ENCODE measurements around the gene HBZ.
"Not testable (repeated sequence)": the region's sequence is repeated elsewhere in the genome, so short reads cannot be mapped to it uniquely, and the experiment has no call there.

The HBZ gene

DNA sequence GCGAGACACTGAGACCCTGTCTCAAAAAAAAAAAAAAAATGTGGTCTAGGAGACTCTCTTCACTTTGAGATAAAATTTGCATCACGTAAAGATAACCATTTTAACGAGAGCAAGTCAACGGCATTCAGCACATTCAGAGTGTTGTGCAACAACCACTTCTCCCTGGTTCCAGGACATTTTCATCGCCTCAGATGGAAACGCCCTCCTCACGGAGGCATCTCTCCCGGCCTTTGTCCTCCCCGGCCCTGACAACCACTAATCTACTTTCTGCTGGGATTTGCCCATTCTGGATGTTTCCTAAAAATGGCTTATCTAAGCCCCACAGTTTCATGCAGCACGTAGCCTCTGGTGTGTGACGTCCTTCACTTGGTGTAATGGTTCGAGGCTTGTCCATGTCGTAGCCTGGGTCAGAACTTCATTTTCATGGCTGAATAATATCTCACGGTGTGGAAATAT is 7.6 kb upstream of the HBZ start:
- TF ChIP-seq, protein P1, sequence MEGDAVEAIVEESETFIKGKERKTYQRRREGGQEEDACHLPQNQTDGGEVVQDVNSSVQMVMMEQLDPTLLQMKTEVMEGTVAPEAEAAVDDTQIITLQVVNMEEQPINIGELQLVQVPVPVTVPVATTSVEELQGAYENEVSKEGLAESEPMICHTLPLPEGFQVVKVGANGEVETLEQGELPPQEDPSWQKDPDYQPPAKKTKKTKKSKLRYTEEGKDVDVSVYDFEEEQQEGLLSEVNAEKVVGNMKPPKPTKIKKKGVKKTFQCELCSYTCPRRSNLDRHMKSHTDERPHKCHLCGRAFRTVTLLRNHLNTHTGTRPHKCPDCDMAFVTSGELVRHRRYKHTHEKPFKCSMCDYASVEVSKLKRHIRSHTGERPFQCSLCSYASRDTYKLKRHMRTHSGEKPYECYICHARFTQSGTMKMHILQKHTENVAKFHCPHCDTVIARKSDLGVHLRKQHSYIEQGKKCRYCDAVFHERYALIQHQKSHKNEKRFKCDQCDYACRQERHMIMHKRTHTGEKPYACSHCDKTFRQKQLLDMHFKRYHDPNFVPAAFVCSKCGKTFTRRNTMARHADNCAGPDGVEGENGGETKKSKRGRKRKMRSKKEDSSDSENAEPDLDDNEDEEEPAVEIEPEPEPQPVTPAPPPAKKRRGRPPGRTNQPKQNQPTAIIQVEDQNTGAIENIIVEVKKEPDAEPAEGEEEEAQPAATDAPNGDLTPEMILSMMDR (IDR thresholded peaks at IDR 0.05; ENCODE audit: control insufficient read depth, insufficient read depth, low read depth, low read length, missing control alignments) = no peak
- H3K4me3 ChIP-seq (ENCODE audit: control insufficient read depth, low read depth, low read length) = no peak overlapping the region
- no peak for DNase-seq (ENCODE audit: low read depth)

DNA sequence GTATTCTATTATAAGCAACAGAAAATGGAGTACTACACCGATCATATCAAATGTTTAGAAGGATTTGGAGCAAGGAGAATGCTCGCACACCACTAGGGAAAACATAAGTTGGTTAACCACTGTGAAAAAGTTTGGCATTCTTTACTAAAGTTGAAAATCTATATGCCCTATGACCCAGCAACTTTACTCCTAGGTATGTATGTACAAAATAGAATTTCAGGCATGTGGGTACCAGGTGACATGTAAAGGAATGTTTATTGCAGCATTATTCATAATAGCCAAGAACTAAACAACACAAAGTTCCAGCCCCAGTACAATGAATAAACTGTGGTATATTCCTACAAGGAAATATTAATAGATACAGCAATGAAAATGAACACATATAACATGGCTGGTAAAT is 5.8 kb upstream of the HBZ start:
- TF ChIP-seq, protein P1 (IDR thresholded peaks at IDR 0.05; ENCODE audit: control insufficient read depth, insufficient read depth, low read depth, low read length, missing control alignments) = no peak
- no peak overlapping the region for H3K4me3 ChIP-seq (ENCODE audit: control insufficient read depth, low read depth, low read length)
- no peak for DNase-seq (ENCODE audit: low read depth)

DNA sequence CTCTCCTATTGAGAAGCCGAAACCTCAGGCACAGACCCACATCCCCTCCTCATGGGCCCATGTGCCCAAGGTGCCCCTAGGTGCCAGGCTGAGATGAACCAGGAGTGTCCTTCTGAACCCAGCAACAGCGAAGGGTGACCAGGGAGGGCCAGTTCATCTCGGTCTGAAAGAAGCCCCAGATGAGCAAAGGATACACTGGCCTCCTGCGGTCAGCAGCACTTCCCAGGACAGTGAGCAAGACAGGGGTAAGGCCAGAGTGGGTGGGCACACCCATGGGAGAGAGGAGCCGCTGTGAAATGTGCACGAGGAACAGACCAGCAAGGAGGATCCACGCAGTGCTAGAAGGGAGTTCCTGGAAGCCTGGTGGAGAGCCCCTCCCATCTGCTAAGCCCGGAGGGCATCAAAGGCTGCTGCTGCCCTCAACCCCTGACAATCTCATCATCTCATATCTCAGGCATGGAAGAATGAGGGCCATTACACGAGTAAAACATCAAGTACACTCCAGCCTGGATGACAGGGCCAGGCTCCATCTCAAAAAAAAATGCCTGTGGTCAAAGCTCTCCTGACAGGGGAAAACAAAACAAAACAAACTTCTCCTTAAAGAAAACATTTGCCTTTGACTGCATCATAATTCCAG is 3.3 kb upstream of the HBZ start:
- DNase-seq (ENCODE audit: low read depth) = no peak
- no peak overlapping the region for H3K4me3 ChIP-seq (ENCODE audit: control insufficient read depth, low read depth, low read length)
- TF ChIP-seq, protein P1 (IDR thresholded peaks at IDR 0.05; ENCODE audit: control insufficient read depth, insufficient read depth, low read depth, low read length, missing control alignments) = no peak

DNA sequence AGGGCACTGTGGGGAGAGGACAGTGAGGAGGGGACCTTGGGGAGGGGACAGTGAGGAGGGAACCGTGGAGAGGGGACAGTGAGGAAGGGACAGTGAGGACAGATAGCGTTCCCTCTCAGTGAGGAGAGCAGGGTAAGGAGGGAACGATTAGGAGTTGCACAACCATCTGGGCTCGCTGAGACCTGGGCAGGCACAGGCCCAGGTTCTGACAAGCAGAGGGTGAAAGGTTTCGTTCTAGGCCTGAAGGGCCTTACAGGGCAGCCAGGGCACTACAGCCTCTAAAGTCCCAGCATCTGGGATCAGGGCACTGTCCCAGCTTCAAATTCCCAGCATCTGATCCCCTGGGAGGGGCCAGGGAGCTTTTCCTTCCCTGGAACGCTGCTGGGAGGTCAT is 681 bp downstream of the HBZ start:
- not testable (repeated sequence) for DNase-seq (ENCODE audit: low read depth); H3K4me3 ChIP-seq (ENCODE audit: control insufficient read depth, low read depth, low read length)

DNA sequence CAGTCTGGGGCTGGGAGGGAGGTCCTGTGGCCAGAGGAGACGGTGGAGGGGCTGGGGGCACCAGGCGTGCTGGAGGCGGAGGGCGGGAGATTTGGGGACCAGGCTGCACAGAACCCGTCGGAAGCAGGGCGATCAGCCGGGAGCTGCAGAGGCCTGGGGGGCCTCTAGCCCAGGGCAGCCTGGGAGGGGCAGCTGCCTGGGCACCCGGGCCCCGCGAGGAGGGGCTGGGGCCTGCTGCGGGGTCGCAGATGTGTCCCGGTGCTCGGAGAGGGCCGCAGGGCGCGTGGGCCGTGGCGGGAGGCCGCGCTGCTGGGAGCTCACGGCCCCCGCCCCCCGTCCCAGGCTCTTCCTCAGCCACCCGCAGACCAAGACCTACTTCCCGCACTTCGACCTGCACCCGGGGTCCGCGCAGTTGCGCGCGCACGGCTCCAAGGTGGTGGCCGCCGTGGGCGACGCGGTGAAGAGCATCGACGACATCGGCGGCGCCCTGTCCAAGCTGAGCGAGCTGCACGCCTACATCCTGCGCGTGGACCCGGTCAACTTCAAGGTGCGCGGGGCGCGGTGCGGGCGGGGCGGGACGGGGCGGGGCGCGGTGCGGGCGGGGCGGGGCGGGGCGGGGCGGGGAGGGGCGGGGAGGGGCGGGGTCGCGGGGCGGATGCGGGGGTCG is 1.2 kb downstream of the HBZ start:
- H3K4me3 ChIP-seq (ENCODE audit: control insufficient read depth, low read depth, low read length); DNase-seq (ENCODE audit: low read depth): not testable (repeated sequence)

DNA sequence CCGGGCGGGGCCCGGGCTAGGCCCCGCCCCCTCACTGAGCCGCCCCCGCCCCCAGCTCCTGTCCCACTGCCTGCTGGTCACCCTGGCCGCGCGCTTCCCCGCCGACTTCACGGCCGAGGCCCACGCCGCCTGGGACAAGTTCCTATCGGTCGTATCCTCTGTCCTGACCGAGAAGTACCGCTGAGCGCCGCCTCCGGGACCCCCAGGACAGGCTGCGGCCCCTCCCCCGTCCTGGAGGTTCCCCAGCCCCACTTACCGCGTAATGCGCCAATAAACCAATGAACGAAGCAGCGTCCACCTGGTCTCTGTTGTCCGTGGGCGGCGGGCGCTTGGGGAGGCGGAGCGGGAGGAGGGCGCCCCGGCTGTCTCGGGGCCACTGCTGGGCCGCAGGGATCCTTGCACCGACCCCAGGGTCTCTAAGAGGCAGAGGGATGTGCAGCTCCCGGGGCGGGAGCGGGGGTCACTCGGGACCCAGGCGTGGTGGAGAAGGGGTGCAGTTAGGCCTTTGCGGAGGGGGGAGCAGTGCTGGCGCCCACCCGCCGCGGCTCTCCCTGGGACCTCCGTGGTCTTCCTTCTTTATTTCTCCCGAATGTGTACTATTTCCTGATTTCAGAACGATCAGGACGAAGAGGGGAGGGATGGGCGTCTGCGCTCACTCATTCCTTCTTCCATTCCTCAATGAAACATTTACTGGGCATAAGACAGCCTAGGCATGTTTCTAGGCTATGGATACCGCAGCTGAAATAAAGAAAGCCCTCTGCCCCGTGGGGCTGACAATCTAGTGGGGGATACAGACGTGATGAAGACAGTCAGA is 2.0 kb downstream of the HBZ start:
- H3K4me3 ChIP-seq (ENCODE audit: control insufficient read depth, low read depth, low read length) = peak overlapping the region; percentile 10
- no peak for DNase-seq (ENCODE audit: low read depth)
- TF ChIP-seq, protein P1 (IDR thresholded peaks at IDR 0.05; ENCODE audit: control insufficient read depth, insufficient read depth, low read depth, low read length, missing control alignments) = no peak

DNA sequence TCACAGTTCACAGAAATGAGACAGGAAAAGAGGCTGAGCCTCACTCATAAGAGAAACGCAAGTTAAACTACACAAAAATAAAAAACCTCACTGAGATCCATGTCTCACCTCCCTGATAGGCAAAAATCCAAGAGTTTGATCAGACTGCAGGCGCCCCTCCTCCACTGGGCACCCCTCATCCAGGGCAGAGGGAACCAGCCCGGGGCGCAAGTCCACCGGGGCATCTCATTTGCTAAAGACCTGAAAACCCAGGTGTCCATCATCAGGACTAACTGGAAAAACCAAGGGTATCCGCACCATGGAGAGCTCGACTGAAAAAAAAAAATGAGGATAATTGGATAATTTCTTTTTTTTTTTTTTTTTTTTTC is 2.6 kb downstream of the HBZ start:
- no peak overlapping the region for H3K4me3 ChIP-seq (ENCODE audit: control insufficient read depth, low read depth, low read length)
- no peak for DNase-seq (ENCODE audit: low read depth)
- TF ChIP-seq, protein P1 (IDR thresholded peaks at IDR 0.05; ENCODE audit: control insufficient read depth, insufficient read depth, low read depth, low read length, missing control alignments) = no peak

Data from AG09309 (cell line).